ENCODE data around the gene HOXC5.

Gene HOXC5

GRCh38 chr12:53996240-53997203 is 36.3 kb upstream of the HOXC5 start:
- no peak for DNase-seq

GRCh38 chr12:53997204-53998109 is 35.4 kb upstream of the HOXC5 start:
- DNase-seq: no peak

DNA sequence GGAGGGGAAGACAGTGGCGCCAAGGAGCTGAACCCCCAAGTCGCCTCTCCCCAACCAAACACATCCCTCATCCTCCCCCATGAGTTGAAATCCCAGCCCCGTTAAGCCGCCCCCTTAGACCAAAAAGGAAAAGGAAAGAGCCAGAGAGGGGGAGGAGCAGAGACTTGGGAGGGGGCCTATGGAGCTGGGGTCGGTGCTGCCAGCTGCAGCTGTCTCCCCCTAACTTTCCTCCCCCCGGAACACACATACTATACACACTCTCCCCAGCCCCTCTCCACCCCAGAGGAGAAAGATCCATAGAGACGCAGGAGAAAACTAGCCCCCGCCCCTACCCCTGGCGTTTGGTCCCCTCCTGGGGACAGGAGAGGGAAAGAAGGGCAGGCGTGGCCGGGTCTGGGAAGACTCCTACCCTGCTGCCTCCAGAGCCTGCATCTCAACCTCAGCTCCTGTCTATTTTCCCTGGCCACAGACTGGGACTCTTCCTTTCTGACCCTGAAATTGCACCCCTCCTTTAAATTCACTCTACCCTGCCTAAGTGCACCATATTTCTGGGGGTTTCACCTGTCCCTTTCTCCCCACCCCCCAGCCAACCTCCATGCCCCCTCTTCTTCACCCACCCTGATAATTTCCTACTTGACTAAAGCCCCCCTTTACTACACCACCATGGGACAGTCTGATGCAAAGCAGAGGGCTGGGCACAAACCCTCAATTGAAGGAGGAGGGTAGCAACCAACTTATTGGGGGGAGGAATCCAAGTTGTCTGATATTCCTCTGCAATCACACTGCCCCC is 34.5 kb upstream of the HOXC5 start:
- no peak for DNase-seq

- no peak for DNase-seq
These were observed 34.0 kb upstream of the HOXC5 start for GRCh38 chr12:53998900-53999236.

DNA sequence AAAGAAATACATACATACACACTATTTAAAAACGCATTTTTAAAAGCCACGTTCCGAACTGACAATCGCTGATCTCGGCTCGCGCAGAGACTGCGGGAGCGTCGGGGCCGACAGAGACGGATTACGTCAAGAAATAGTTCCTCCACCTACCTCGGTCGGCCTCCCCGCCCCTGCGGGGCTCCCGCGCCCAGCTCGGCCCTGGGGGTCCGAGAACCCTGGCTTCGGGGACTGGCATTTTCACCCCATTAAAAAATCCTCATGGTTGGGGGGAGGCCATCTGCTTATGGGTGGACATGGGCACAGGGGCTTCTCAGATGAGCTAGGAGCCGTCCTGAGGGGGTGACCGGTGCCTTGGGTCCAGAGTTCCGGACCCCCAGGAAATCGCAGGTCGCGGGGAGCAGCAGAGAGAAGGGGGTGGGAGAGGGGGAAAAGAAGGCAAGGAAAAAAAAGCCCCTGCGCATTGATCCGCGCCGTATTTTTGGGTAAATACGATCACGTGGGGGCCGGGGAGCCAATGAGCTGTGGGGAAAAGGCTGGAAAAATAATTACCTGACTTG is 33.2 kb upstream of the HOXC5 start:
- DNase-seq: no peak

DNA sequence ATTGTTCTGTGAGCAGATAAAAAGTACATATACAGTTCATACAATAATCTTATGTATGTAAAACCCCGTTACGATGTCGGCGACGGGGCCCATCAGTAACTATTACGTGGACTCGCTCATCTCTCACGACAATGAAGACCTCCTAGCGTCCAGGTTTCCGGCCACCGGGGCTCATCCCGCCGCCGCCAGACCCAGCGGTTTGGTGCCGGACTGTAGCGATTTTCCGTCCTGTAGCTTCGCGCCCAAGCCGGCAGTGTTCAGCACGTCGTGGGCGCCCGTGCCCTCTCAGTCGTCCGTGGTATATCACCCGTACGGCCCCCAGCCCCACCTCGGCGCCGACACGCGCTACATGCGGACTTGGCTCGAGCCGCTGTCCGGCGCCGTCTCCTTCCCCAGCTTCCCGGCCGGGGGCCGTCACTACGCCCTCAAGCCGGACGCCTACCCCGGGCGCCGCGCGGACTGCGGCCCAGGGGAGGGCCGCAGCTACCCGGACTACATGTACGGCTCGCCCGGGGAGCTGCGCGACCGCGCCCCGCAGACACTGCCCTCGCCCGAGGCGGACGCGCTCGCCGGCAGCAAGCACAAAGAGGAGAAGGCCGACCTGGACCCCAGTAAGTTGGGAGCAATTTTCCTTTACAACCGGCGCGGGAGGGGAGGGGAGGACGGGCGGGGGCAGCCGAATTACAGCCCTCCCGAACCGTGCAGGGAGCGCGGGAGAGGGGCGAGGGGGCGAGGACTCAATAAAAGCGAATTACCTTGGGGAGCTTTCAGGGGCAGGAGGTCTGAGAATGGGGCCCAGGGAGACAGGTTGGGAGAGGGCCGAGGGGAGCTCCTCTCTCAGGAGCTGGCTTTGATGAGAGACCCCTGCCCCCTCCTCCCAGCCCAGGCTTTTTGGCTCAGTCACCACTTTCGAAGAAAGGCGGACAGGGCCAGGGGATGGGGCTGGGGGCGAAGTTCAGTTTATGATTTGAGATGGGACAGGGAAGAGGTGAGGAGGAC is 32.4 kb upstream of the HOXC5 start, which contains the start of gene HOXC9:
Gene HOXC9, plus strand, starts transcription at position 46 of the 999 bp plus-strand sequence. Its CDS starts 28 bp downstream, at position 74.
- DNase-seq: no peak

DNA sequence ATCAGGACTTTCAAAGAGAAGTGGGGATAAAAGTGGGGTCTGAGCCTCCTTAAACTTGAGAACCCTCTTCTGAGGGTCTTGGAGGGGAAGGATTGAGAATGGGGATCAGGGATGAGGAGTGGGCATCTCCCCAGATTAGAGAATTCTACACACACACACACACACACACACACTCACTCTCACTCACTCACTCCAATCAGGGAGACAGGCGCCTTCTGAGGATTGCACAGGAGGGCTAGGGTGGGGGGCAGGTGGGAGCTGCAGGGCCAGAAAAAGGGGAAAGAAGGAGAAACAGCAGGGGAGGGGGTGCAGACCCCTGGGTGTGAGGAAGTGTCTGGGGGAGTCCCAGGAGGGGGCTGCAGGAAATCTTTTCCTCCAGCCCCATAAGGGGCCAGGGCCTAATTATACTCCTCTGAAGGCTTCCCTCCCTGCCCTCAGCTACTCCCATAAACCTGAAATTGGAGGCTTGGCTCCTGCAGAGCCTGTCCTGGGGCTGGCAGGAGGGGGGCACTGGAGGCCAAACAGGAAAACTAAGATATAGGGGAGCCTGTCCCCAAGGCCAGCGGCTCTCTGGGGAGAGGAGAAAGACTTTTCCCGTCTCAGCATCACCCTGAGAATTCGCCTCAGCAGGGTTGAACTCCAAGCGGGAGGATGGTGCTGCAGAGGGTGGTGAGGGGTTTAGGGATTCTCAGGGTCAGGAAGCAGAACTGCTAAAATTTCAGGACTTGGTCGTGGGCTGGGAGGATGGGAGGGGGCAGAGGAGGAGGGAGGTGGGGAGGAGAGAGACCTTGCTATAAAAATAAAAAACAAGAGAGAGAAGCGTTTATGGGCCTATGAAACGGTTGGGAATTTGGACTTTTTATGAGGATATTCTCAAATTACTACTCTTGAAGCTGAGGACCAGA is 31.3 kb upstream of the HOXC5 start:
- no peak for DNase-seq

GRCh38 chr12:54002278-54002914 is 30.5 kb upstream of the HOXC5 start:
- DNase-seq: no peak

DNA sequence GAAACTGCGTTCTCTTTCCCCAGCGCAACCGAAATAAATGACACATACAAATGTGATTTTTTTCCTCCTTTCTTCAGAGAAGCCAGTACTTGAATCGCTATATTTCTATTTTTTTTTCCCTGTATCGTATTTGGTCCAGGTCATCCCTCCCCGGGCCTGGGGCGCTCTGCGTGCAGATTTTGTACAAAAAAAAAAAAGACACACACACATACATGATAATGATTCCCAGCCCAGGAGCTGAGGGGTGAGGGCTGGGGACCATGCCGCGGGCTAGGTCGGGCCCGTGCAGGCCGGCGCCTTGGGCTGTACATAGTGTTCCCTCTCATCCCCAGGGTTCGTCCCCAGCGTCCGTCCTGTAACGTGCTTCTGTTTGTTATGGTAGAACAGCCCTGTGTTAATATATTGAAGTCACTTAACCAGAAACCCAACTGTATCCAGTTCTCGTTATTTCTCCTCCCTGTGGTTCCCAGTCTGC is 29.9 kb upstream of the HOXC5 start:
- no peak for DNase-seq

GRCh38 chr12:54003625-54004024 is 29.2 kb upstream of the HOXC5 start:
- DNase-seq: no peak

- DNase-seq: no peak
These were observed 28.6 kb upstream of the HOXC5 start for GRCh38 chr12:54004063-54004840.

DNA sequence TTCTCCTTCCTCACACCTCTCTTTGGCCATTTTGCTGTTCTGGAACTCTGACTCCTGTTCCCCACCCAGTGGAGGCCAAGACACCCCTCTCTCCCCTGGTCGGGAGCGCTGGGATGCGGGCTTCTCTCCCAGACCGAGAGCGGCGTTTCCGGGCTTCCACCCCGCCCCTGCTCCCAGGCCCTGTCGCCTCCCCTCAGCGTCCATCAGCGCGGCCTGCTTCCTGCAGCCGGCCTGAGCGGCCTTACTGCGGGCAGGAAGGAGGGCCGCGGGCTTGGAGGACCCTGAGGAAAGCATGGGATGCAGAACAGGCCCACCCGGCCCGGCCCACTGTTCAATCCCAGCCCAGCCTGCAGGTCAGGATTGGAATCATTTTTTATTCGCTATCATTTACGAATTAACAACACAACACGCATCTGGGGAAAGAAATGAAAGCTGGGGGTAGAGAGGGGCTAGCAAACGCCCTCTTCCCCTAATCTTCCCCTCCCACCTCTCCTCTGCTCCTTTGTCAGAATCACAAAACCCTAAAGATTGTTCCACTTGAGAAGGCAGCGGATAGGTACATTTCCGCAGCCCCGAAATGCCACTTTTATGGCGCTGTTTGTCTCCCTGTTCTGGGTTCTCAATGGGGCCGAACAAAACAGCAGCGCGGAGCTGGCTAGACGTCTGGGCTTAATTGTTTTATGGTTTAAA is 27.9 kb upstream of the HOXC5 start:
- no peak for DNase-seq

- DNase-seq: no peak
These were observed 27.4 kb upstream of the HOXC5 start for GRCh38 chr12:54005531-54005852.

DNA sequence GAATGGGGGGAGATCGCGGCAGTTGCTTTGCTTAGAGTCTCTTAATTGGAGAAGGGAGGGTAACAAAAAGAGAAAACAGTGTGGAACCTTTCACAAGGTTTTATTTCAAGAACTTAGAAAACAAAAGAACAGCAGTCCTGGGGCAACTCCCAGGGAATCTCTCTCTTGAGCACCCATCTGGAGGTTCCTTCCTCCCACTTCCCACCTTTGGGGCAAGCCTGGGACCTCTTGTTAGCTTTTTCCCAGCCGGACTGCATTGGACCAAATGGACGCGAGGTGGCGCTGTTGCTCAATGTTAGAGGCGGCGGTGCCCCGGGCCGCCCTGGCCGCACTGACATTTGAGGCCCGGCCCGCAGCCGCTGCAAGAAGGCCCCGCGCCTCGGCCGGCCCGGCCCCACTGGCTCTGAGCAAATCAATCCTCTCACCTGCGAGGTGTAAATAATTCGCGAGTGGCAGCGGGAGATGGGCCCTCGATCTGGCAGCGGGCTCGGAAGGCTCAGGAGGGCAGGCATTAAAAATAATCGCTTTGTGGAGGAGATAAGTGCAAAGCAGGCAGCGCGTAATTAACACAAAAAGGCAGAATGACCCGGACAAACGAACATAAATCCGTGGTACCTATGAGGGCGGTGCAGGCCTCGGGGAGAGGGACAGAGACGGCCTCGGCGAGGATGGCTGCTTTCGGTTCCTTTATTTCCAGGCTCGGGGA is 26.8 kb upstream of the HOXC5 start:
- DNase-seq: peak; percentile 40

DNA sequence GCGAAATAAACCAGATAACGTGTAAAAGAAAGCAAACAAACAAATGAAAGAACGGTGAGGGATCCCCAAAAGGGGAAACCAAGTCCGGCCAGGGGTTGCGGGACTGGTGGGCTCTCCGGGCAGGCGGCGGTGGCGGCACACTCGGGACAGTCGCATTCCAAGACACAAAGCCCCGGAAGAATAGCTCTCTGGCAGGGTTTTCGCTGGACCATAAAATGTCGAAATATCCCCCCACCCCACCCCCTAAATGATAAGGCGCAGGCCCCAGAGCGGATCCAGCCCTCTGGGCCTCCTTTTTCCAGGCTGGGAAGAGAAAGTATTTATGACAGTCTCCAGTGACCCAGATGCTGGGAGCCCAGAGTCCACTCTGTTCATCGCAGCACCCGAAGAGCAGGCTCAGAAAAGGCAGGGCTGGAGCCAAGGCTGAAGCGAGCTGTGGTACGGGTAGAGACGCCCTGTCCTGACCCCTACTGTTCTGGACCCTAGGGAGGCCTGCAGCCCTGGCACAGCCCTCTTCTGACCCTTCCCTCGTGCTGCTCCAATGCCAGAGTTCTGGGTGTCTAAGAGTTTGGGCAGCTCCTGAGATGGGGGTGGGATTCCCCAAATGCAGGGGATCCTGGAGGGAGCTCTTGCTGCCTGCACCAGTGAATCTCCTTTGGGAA is 26.2 kb upstream of the HOXC5 start:
- no peak for DNase-seq

DNA sequence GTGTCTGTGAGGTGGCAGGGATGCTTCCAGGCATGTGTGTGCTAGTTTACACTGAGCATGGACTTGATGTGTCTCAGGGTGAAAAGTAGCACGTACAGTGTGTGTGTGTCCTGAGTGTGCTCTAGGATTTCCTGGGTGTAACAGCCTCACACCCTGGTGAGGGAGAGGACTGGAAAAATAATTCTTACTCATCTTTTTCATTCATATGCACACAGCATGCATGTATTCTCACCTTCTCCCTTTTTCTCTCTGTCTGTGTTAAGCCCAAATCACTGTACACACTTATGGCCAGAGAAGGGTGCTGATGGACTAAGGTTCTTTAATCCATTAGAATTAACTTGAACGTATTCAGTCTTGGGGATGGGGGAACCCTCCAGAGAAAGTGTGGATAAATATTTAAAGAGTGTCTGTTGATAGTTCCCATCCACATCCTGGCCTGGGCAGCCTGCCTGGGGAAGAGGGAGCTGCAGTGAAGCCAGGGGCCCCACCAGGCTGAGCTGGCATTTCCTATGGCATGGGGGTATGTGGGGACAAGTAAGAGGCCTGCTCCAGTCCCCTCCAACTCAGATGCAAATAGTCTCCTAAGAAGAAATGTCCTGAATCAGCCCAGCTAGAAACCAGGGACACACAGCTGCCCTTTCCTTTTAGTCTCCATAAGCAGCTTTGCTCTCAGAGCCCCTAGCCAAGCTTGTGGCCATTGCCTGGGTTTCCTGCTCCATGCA is 25.2 kb upstream of the HOXC5 start:
- DNase-seq: no peak

Data from activated gamma-delta T cell (primary cell).